Right atrium auricular region (tissue), 2 donors: ENCODE results near the gene SYNDIG1. TPM values are rescaled to one million over a fixed set of nuclear protein-coding genes. Genes with fewer than 3 reads are reported as not detected.

Source experiments
- DNase-seq: peaks from one replicate; pipeline ENCODE4 v3.0.0-alpha.2; 2019; ENCODE audit warnings: low spot score
- H3K27ac ChIP-seq, 2 donors: fragments of 200-600 bp; sonication (generic); 1 replicate in 1 of 2; 2 replicates in 1 of 2; pipeline ENCODE4 v1.5.1; 2016 to 2019
- H3K27me3 ChIP-seq, 2 donors: fragments of 200-600 bp; sonication (generic); one replicate each; pipeline versions ENCODE4 v1.5.1 to v1.6.0; 2017 to 2019
- H3K36me3 ChIP-seq: fragments of 200-600 bp; sonication (generic); one replicate; pipeline ENCODE4 v1.5.1; 2016
- H3K4me1 ChIP-seq, 2 donors: fragments of 200-600 bp; sonication (generic); one replicate each; pipeline versions ENCODE4 v1.5.1 to v1.6.0; 2017 to 2019
- H3K4me3 ChIP-seq, 2 donors: fragments of 200-600 bp; sonication (generic); 1 replicate in 1 of 2; 2 replicates in 1 of 2; pipeline ENCODE4 v1.5.1; 2017 to 2019; ENCODE audit warnings: mild to moderate bottlenecking in 1 of 2, moderate library complexity in 1 of 2
- H3K9me3 ChIP-seq, 2 donors: fragments of 200-600 bp; sonication (generic); one replicate each; pipeline ENCODE4 v1.5.1; 2019
- total RNA-seq, 2 donors: library from RNA; depleted of rRNA; stranded (reverse); fragments of >200 nt; gene quantifications; one replicate each; pipeline ENCODE4 v1.1.0, GENCODE V29; 2016
- TF ChIP-seq, protein P1 (sequence below), 2 donors: fragments of 200-600 bp; sonication (generic); IDR thresholded peaks; one replicate each; pipeline ENCODE4 v1.5.1; 2019; ENCODE audit warnings: antibody characterized with exemption in 2 of 2

The SYNDIG1 gene
- total RNA-seq, 2 donors from 2014 or later: 21.7 to 38.1 TPM

DNA sequence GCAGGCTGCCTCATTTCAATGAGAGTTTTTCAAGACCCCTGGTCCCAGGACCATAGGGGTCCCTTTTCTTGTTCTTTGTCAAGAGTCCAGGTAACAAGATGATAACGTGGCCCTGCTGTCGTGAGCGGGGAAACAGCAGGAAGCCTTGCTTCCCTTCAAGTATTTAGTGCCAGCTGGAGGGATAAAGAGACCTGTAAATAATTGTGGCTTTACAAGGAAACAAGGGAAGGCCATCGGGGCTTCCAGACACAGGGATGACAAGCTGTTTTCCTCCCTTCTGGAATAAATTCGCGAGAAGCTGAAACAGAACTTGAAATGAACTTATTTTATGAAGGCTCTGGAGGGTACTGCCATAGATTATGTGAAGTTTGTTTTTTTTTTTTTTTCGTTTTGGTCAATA lies 163.2 kb downstream of the SYNDIG1 start:
- H3K36me3 ChIP-seq: no peaks in the 10 kb centered on the region
- DNase-seq: no peak
- H3K9me3 ChIP-seq: no peaks in the 10 kb centered on the region
- no peak overlapping the region for H3K4me3 ChIP-seq
- TF ChIP-seq, protein P1, sequence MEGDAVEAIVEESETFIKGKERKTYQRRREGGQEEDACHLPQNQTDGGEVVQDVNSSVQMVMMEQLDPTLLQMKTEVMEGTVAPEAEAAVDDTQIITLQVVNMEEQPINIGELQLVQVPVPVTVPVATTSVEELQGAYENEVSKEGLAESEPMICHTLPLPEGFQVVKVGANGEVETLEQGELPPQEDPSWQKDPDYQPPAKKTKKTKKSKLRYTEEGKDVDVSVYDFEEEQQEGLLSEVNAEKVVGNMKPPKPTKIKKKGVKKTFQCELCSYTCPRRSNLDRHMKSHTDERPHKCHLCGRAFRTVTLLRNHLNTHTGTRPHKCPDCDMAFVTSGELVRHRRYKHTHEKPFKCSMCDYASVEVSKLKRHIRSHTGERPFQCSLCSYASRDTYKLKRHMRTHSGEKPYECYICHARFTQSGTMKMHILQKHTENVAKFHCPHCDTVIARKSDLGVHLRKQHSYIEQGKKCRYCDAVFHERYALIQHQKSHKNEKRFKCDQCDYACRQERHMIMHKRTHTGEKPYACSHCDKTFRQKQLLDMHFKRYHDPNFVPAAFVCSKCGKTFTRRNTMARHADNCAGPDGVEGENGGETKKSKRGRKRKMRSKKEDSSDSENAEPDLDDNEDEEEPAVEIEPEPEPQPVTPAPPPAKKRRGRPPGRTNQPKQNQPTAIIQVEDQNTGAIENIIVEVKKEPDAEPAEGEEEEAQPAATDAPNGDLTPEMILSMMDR (IDR thresholded peaks at IDR 0.05): no peak
- H3K27ac ChIP-seq: peak overlapping the region; percentile 35 to 58
- H3K4me1 ChIP-seq: peaks cover 0 to 35% of the 10 kb centered on the region in 2 donors
- H3K27me3 ChIP-seq: no peaks in the 10 kb centered on the region

DNA sequence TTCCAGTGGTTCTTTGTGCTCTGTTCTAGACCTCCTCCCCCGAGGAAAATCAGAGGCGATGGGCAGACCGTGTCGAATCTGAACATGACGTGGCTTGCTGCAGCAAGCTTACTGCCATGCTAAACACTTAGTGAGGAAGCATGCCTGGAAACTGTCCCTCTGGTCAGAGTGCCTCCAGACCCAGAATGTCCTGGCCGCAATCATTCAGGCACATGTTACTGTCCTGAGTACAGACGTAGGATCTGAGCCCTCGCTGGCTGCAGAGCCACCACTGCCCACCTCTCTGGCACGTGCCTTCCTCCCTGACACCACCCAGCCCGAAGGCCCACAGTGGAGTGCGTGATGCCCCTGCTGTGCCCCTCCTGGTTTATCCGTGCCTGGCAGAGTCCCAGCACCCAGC lies 163.6 kb downstream of the SYNDIG1 start:
- TF ChIP-seq, protein P1 (IDR thresholded peaks at IDR 0.05): no peak
- no peaks in the 10 kb centered on the region for H3K27me3 ChIP-seq
- peak overlapping the region; percentile 53 to 58 for H3K27ac ChIP-seq
- no peak overlapping the region for H3K4me3 ChIP-seq
- peak; percentile 59 for DNase-seq
- H3K36me3 ChIP-seq: no peaks in the 10 kb centered on the region
- H3K9me3 ChIP-seq: no peaks in the 10 kb centered on the region
- peaks cover 0 to 35% of the 10 kb centered on the region in 2 donors for H3K4me1 ChIP-seq

DNA sequence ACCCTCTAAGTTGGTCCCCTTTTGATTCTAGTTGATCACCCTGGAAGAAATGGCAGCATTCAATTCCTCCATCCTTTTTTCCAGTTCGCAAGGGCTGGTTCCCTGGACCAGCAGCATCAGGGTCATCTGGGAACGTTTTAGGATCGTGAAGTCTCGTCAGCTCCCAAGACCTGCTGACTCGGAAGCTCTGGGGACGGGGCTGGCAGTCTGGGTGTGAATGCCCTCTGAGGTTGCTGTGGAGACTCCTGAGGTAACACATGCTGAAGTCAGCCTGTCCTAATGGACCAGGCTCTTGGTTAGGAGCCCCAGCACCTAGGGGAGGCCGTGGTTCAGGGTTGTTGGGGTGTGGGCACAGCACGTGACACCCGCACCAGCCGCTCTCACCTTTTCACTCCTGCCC lies 164.1 kb downstream of the SYNDIG1 start:
- peak; percentile 50 for DNase-seq
- H3K9me3 ChIP-seq: no peaks in the 10 kb centered on the region
- H3K27ac ChIP-seq: peak overlapping the region; percentile 53 to 58
- no peaks in the 10 kb centered on the region for H3K27me3 ChIP-seq
- H3K4me1 ChIP-seq: peaks cover 0 to 35% of the 10 kb centered on the region in 2 donors
- H3K4me3 ChIP-seq: no peak overlapping the region
- H3K36me3 ChIP-seq: no peaks in the 10 kb centered on the region
- TF ChIP-seq, protein P1 (IDR thresholded peaks at IDR 0.05): no peak

DNA sequence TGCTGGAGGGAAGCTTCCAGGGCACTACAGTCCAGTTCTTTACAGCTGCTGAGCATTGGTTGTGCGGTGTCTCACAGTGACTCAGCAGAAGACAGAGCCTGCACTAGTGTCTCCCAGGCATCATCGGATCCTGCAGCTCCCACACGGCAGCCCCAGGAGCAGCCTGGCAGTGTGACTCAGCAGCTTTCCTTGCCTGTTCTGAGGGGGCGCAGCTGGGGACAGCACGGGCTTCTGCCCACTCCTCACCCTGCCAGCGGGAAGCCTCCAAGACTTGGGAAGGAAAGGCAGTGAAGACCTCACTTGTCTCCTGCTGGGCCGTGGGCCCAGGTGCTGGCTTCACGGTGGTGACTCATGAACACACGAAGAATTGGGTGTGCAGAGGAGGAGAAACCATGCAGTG lies 165.4 kb downstream of the SYNDIG1 start:
- H3K27ac ChIP-seq: peak overlapping the region; percentile 15 to 44
- no peaks in the 10 kb centered on the region for H3K36me3 ChIP-seq
- H3K4me3 ChIP-seq: no peak overlapping the region
- peaks cover 0 to 26% of the 10 kb centered on the region in 2 donors for H3K4me1 ChIP-seq
- DNase-seq: peak; percentile 62
- no peaks in the 10 kb centered on the region for H3K27me3 ChIP-seq
- H3K9me3 ChIP-seq: no peaks in the 10 kb centered on the region
- TF ChIP-seq, protein P1 (IDR thresholded peaks at IDR 0.05): no peak

DNA sequence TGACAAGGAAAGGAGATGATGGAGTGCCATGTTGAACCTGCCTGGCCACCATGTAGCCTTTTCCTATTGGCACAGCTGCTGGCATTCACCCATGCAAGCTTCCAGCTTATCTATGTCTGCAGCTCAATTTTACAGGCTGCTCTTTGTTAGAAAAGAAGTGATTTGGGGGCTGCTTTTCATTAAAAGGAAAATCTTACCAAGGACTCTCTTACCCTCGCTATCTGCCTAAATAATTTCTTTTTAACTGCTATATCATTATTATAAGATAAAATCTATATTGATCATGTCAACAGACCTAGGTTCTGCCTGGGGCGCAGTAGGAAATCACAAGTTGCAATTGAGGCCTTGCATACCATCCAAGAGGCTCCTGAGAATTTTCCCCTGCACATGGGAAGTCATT lies 167.2 kb downstream of the SYNDIG1 start:
- H3K9me3 ChIP-seq: no peaks in the 10 kb centered on the region
- no peaks in the 10 kb centered on the region for H3K36me3 ChIP-seq
- peak; percentile 46 for DNase-seq
- H3K27ac ChIP-seq: no peak overlapping the region
- no peak overlapping the region for H3K4me3 ChIP-seq
- TF ChIP-seq, protein P1 (IDR thresholded peaks at IDR 0.05): no peak
- peaks cover 0 to 24% of the 10 kb centered on the region in 2 donors for H3K4me1 ChIP-seq
- H3K27me3 ChIP-seq: no peaks in the 10 kb centered on the region

DNA sequence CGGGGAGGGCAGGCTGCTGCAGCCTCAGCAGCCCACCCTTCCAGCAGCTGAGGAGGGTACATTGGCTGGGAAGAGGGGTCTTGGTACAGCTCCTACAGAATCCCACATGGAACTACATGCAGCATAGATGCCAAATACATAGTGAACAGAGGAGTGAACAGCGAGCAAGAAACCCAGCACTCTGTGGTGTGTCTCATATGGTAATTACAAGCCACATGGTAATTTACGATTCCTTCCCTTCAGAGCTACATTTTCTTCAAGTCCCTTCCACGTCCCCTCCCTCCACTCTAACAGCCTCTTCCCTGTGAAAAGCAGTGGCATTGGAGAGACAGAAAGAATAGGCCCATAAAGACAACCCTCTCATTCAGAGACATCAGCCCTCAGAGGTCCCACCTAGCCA lies 167.7 kb downstream of the SYNDIG1 start:
- H3K27ac ChIP-seq: no peak overlapping the region
- TF ChIP-seq, protein P1 (IDR thresholded peaks at IDR 0.05): no peak
- DNase-seq: no peak
- H3K27me3 ChIP-seq: no peaks in the 10 kb centered on the region
- H3K4me3 ChIP-seq: no peak overlapping the region
- H3K4me1 ChIP-seq: peaks cover 0 to 24% of the 10 kb centered on the region in 2 donors
- no peaks in the 10 kb centered on the region for H3K36me3 ChIP-seq
- no peaks in the 10 kb centered on the region for H3K9me3 ChIP-seq
